Tibial artery (tissue), 4 donors: ENCODE results near the gene SBF2.

Experiments
- DNase-seq, 2 donors: peaks; one replicate each; pipeline ENCODE4 v3.0.0-alpha.2; 2019
- H3K27ac ChIP-seq, 2 donors: fragments of 200-600 bp; sonication (generic) in 1 of 2; 1 replicate in 1 of 2; 2 replicates in 1 of 2; pipeline ENCODE4 v1.5.1; 2018 to 2019; ENCODE audit warnings: mild to moderate bottlenecking in 1 of 2
- H3K27me3 ChIP-seq, 2 donors: fragments of 200-600 bp; sonication (generic) in 1 of 2; one replicate each; pipeline versions ENCODE4 v1.5.1 to v1.6.0; 2016 to 2019
- H3K36me3 ChIP-seq, 3 donors: fragments of 200-600 bp; sonication (generic) in 2 of 3; one replicate each; pipeline ENCODE4 v1.5.1; 2016 to 2019; ENCODE audit warnings: mild to moderate bottlenecking in 2 of 3
- H3K4me1 ChIP-seq, 4 donors: fragments of 200-600 bp; sonication (generic) in 2 of 4; 1 replicate in 3 of 4; 2 replicates in 1 of 4; pipeline ENCODE4 v1.5.1; 2016 to 2019
- H3K4me3 ChIP-seq, 2 donors: fragments of 200-600 bp; sonication (generic) in 1 of 2; 1 replicate in 1 of 2; 2 replicates in 1 of 2; pipeline ENCODE4 v1.5.1; 2018 to 2019; ENCODE audit warnings: mild to moderate bottlenecking in 2 of 2
- H3K9me3 ChIP-seq, 3 donors: fragments of 200-600 bp; sonication (generic) in 1 of 3; one replicate each; pipeline ENCODE4 v1.5.1; 2016 to 2019
- CTCF ChIP-seq, 2 experiments: fragments of 200-600 bp in 1 of 2; fragments of 450-650 bp in 1 of 2; IDR thresholded peaks; one replicate each; pipeline ENCODE4 v1.5.1; 2017 to 2019; ENCODE audit warnings: antibody characterized with exemption in 2 of 2, mild to moderate bottlenecking in 1 of 2, moderate library complexity in 1 of 2
- intact Hi-C: fragments of 100-400 bp; cut with DNase I; formaldehyde crosslinking; loops from one replicate; pipeline ENCODE4 v1.15.0; 2023; ENCODE audit warnings: low total_unique reads

SBF2 gene

GRCh38 chr11:10026514-10026913 lies 267.5 kb downstream of the SBF2 start:
- H3K36me3 ChIP-seq, result peaks cover 10 to 23% (median 14%) of the 10 kb centered on the region in 3 donors
- no peaks in the 10 kb centered on the region for H3K9me3 ChIP-seq
- H3K27me3 ChIP-seq, result no peaks in the 10 kb centered on the region
- intact Hi-C loops, result no loop called here
- TF ChIP-seq CTCF (IDR thresholded peaks at IDR 0.05), result no peak
- no peak overlapping the region for H3K4me3 ChIP-seq
- no peak overlapping the region for H3K27ac ChIP-seq
- DNase-seq, result no peak
- peaks cover 0 to 7% (median 0%) of the 10 kb centered on the region in 4 donors for H3K4me1 ChIP-seq

- no peak for DNase-seq
- peaks cover 0 to 7% (median 0%) of the 10 kb centered on the region in 4 donors for H3K4me1 ChIP-seq
- H3K9me3 ChIP-seq, result no peaks in the 10 kb centered on the region
- peaks cover 0 to 10% (median 4%) of the 10 kb centered on the region in 3 donors for H3K36me3 ChIP-seq
- intact Hi-C loops, result no loop called here
- H3K27ac ChIP-seq, result no peak overlapping the region
- H3K4me3 ChIP-seq, result no peak overlapping the region
- no peaks in the 10 kb centered on the region for H3K27me3 ChIP-seq
- TF ChIP-seq CTCF (IDR thresholded peaks at IDR 0.05), result no peak
Observed at GRCh38 chr11:10023212-10023611, 270.8 kb downstream of the SBF2 start.

- H3K4me1 ChIP-seq, result peaks cover 0 to 7% (median 0%) of the 10 kb centered on the region in 4 donors
- H3K9me3 ChIP-seq, result no peaks in the 10 kb centered on the region
- DNase-seq, result no peak
- no peak for TF ChIP-seq CTCF (IDR thresholded peaks at IDR 0.05)
- intact Hi-C loops, result no loop called here
- H3K27me3 ChIP-seq, result no peaks in the 10 kb centered on the region
- H3K27ac ChIP-seq, result no peak overlapping the region
- peaks cover 0 to 6% (median 4%) of the 10 kb centered on the region in 3 donors for H3K36me3 ChIP-seq
- no peak overlapping the region for H3K4me3 ChIP-seq
Observed at GRCh38 chr11:10022764-10023163, 271.3 kb downstream of the SBF2 start.

GRCh38 chr11:10021563-10021962 lies 272.5 kb downstream of the SBF2 start:
- TF ChIP-seq CTCF (IDR thresholded peaks at IDR 0.05), result no peak
- DNase-seq, result no peak
- Histone ChIP-seq H3K27ac (no peak overlapping the region), H3K9me3 (no peaks in the 10 kb centered on the region), H3K27me3 (no peaks in the 10 kb centered on the region), H3K4me1 (peaks cover 0 to 7% (median 0%) of the 10 kb centered on the region in 4 donors), H3K4me3 (no peak overlapping the region), H3K36me3 (no peaks in the 10 kb centered on the region)
- intact Hi-C loops, result no loop called here

- intact Hi-C loops, result no loop called here
- H3K27ac ChIP-seq, result no peak overlapping the region
Observed at GRCh38 chr11:10019906-10020682, 273.9 kb downstream of the SBF2 start.

More at GRCh38 chr11:10019906-10020682, 273.9 kb downstream of the SBF2 start:
- peaks cover 0 to 1% (median 0%) of the 10 kb centered on the region in 4 donors for H3K4me1 ChIP-seq
- H3K9me3 ChIP-seq, result no peaks in the 10 kb centered on the region
- no peak for TF ChIP-seq CTCF (IDR thresholded peaks at IDR 0.05)
- no peaks in the 10 kb centered on the region for H3K27me3 ChIP-seq
- no peak overlapping the region for H3K4me3 ChIP-seq
- DNase-seq, result peak in 1 of 2 donors; percentile 22
- H3K36me3 ChIP-seq, result no peaks in the 10 kb centered on the region
